Fibroblast of lung (primary cell): ENCODE results near the gene PLA2G3.

ENCODE experiments used
- CTCF ChIP-seq, 2 donors: IDR thresholded peaks in 1 of 2; conservative IDR thresholded peaks in 1 of 2; 1 replicate in 1 of 2; 2 replicates in 1 of 2; pipeline ENCODE4 v1.5.1; 2011 to 2012; ENCODE audit warnings: low read length in 2 of 2, control low read depth in 1 of 2, inconsistent platforms in 1 of 2, low read depth in 1 of 2, mild to moderate bottlenecking in 1 of 2
- EZH2 ChIP-seq: IDR thresholded peaks from 2 replicates; pipeline ENCODE4 v1.5.1; 2012; ENCODE audit warnings: low read length, control low read depth, mild to moderate bottlenecking; ENCODE audit errors: missing control alignments

GRCh38 chr22:31100762-31101525 lies 39.4 kb downstream of the PLA2G3 start:
- TF ChIP-seq CTCF (conservative IDR thresholded peaks at IDR 0.05 in 1 of 2, IDR thresholded peaks at IDR 0.05 in 1 of 2; ENCODE audit: low read depth in 1 of 2, low read length in 2 of 2) (no peak), EZH2 (no peak)
